Muscle layer of colon (tissue), 2 donors: ENCODE measurements around the gene ANO2.

Source experiments
- H3K27ac ChIP-seq: one replicate; pipeline ENCODE4 v1.7.0; 2013; ENCODE audit warnings: low read depth, mild to moderate bottlenecking, low read length, moderate library complexity
- H3K27me3 ChIP-seq, 2 donors: one replicate each; pipeline ENCODE4 v1.7.0; 2013; ENCODE audit warnings: low read length in 2 of 2, mild to moderate bottlenecking in 2 of 2; ENCODE audit not compliant: insufficient read depth in 2 of 2, control insufficient read depth in 1 of 2
- H3K36me3 ChIP-seq: one replicate; pipeline ENCODE4 v1.7.0; 2013; ENCODE audit warnings: mild to moderate bottlenecking, low read length; ENCODE audit not compliant: insufficient read depth
- H3K4me1 ChIP-seq: one replicate; pipeline ENCODE4 v1.7.0; 2013; ENCODE audit warnings: mild to moderate bottlenecking, low read length; ENCODE audit not compliant: insufficient read depth
- H3K4me3 ChIP-seq, 2 donors: one replicate each; pipeline ENCODE4 v1.7.0; 2013; ENCODE audit warnings: low read length in 2 of 2, low read depth in 1 of 2, mild to moderate bottlenecking in 1 of 2, moderate library complexity in 1 of 2
- H3K9ac ChIP-seq: one replicate; pipeline ENCODE4 v1.7.0; 2013; ENCODE audit warnings: low read length
- H3K9me3 ChIP-seq: one replicate; pipeline ENCODE4 v1.7.0; 2013; ENCODE audit warnings: mild to moderate bottlenecking, low read length
- donor health status: abdominal sarcoma.
- donor health status: Adenocarcinoma of cecum.

Gene ANO2

GRCh38 chr12:5715021-5715420 is 230.0 kb downstream of the ANO2 start:
- Histone ChIP-seq H3K9ac (no peak overlapping the region), H3K4me3 (no peak overlapping the region), H3K4me1 (peaks cover 22% of the 10 kb centered on the region), H3K36me3 (no peaks in the 10 kb centered on the region), H3K27ac (no peak overlapping the region), H3K27me3 (no peaks in the 10 kb centered on the region), H3K9me3 (no peaks in the 10 kb centered on the region)

GRCh38 chr12:5713599-5714081 is 231.4 kb downstream of the ANO2 start:
- Histone ChIP-seq H3K27me3 (no peaks in the 10 kb centered on the region), H3K9me3 (no peaks in the 10 kb centered on the region), H3K9ac (no peak overlapping the region), H3K36me3 (no peaks in the 10 kb centered on the region), H3K27ac (no peak overlapping the region), H3K4me1 (peaks cover 21% of the 10 kb centered on the region), H3K4me3 (no peak overlapping the region)

GRCh38 chr12:5710260-5710878 is 234.7 kb downstream of the ANO2 start:
- Histone ChIP-seq H3K4me3 (no peak overlapping the region), H3K27ac (no peak overlapping the region), H3K4me1 (peaks cover under 1% of the 10 kb centered on the region), H3K36me3 (no peaks in the 10 kb centered on the region), H3K9ac (no peak overlapping the region), H3K9me3 (no peaks in the 10 kb centered on the region), H3K27me3 (no peaks in the 10 kb centered on the region)

GRCh38 chr12:5708371-5708770 is 236.7 kb downstream of the ANO2 start:
- Histone ChIP-seq H3K27me3 (no peaks in the 10 kb centered on the region), H3K4me3 (no peak overlapping the region), H3K9me3 (no peaks in the 10 kb centered on the region), H3K9ac (no peak overlapping the region), H3K4me1 (no peaks in the 10 kb centered on the region), H3K27ac (no peak overlapping the region), H3K36me3 (no peaks in the 10 kb centered on the region)

GRCh38 chr12:5706247-5706646 is 238.8 kb downstream of the ANO2 start:
- Histone ChIP-seq H3K9ac (no peak overlapping the region), H3K27me3 (no peaks in the 10 kb centered on the region), H3K27ac (no peak overlapping the region), H3K36me3 (no peaks in the 10 kb centered on the region), H3K4me1 (no peaks in the 10 kb centered on the region), H3K9me3 (no peaks in the 10 kb centered on the region), H3K4me3 (no peak overlapping the region)

- Histone ChIP-seq H3K4me1 (no peaks in the 10 kb centered on the region), H3K4me3 (no peak overlapping the region), H3K27me3 (no peaks in the 10 kb centered on the region), H3K9ac (no peak overlapping the region), H3K9me3 (no peaks in the 10 kb centered on the region), H3K27ac (no peak overlapping the region), H3K36me3 (no peaks in the 10 kb centered on the region)
These were observed 239.3 kb downstream of the ANO2 start for GRCh38 chr12:5705791-5706190.

- Histone ChIP-seq H3K9ac (no peak overlapping the region), H3K36me3 (no peaks in the 10 kb centered on the region), H3K27me3 (no peaks in the 10 kb centered on the region), H3K4me1 (no peaks in the 10 kb centered on the region), H3K9me3 (no peaks in the 10 kb centered on the region), H3K27ac (no peak overlapping the region), H3K4me3 (no peak overlapping the region)
These were observed 250.2 kb downstream of the ANO2 start for GRCh38 chr12:5694759-5695409.

- H3K4me3 ChIP-seq, result no peak overlapping the region
These were observed 252.2 kb downstream of the ANO2 start for GRCh38 chr12:5692850-5693249.

GRCh38 chr12:5691943-5692342 is 253.1 kb downstream of the ANO2 start:
- Histone ChIP-seq H3K27ac (no peak overlapping the region), H3K36me3 (no peaks in the 10 kb centered on the region), H3K4me1 (no peaks in the 10 kb centered on the region), H3K4me3 (no peak overlapping the region), H3K9ac (no peak overlapping the region), H3K27me3 (no peaks in the 10 kb centered on the region), H3K9me3 (no peaks in the 10 kb centered on the region)

More at GRCh38 chr12:5692850-5693249, 252.2 kb downstream of the ANO2 start:
- no peaks in the 10 kb centered on the region for H3K9me3 ChIP-seq
- no peak overlapping the region for H3K9ac ChIP-seq
- H3K4me1 ChIP-seq, result no peaks in the 10 kb centered on the region
- H3K36me3 ChIP-seq, result no peaks in the 10 kb centered on the region
- H3K27ac ChIP-seq, result no peak overlapping the region
- H3K27me3 ChIP-seq, result no peaks in the 10 kb centered on the region

GRCh38 chr12:5690240-5690639 is 254.8 kb downstream of the ANO2 start:
- H3K9ac ChIP-seq, result no peak overlapping the region
- no peaks in the 10 kb centered on the region for H3K9me3 ChIP-seq
- H3K4me1 ChIP-seq, result no peaks in the 10 kb centered on the region
- no peak overlapping the region for H3K4me3 ChIP-seq
- H3K36me3 ChIP-seq, result no peaks in the 10 kb centered on the region
- no peaks in the 10 kb centered on the region for H3K27me3 ChIP-seq
- H3K27ac ChIP-seq, result no peak overlapping the region

- no peak overlapping the region for H3K9ac ChIP-seq
- H3K27me3 ChIP-seq, result no peaks in the 10 kb centered on the region
- no peaks in the 10 kb centered on the region for H3K9me3 ChIP-seq
- no peak overlapping the region for H3K4me3 ChIP-seq
- H3K36me3 ChIP-seq, result no peaks in the 10 kb centered on the region
- H3K27ac ChIP-seq, result no peak overlapping the region
- no peaks in the 10 kb centered on the region for H3K4me1 ChIP-seq
These were observed 255.3 kb downstream of the ANO2 start for GRCh38 chr12:5689773-5690172.

GRCh38 chr12:5688226-5688625 is 256.8 kb downstream of the ANO2 start:
- Histone ChIP-seq H3K27ac (no peak overlapping the region), H3K4me1 (no peaks in the 10 kb centered on the region), H3K9ac (no peak overlapping the region)

More at GRCh38 chr12:5688226-5688625, 256.8 kb downstream of the ANO2 start:
- no peak overlapping the region for H3K4me3 ChIP-seq
- no peaks in the 10 kb centered on the region for H3K9me3 ChIP-seq
- no peaks in the 10 kb centered on the region for H3K36me3 ChIP-seq
- no peaks in the 10 kb centered on the region for H3K27me3 ChIP-seq
